K562 (cell line): ENCODE measurements around the gene GATA2. TPM values are rescaled to one million over a fixed set of nuclear protein-coding genes. Genes with fewer than 3 reads are reported as not detected.

Source experiments
- ATAC-seq: fragments of 200-7000 bp; cut with Tn5 transposase; 3 replicates; pipeline ENCODE4 v1.9.1; 2020; ENCODE audit warnings: moderate library complexity
- BruUV-seq: library from RNA; stranded (reverse); fragments of 400-500 nt; replicated peaks from 2 replicates; lab custom pipeline; 2021; lab: Mats Ljungman, UMichigan
- CTCF ChIA-PET: fragments of 300-600 bp; formaldehyde crosslinking; extraction: SDS; loops from one replicate; lab custom pipeline; 2021; ENCODE audit warnings: low intra/inter-chr PET ratio; lab: Yijun Ruan, JAX
- POLR2A ChIA-PET: fragments of 300-600, 350-650 bp; sonication (Branson Sonifier 250); formaldehyde crosslinking; extraction: SDS; loops from one replicate; lab custom pipeline; 2021; ENCODE audit warnings: antibody characterized with exemption, inconsistent platforms; lab: Yijun Ruan, JAX
- DNase-seq, 4 experiments: peaks; one replicate each; pipeline versions ENCODE4 v3.0.0 to v3.0.0-alpha.2; 2011 to 2018; ENCODE audit warnings: low spot score in 3 of 4, mixed read lengths in 3 of 4; ENCODE audit errors: extremely low read depth in 1 of 4
- FAIRE-seq: peaks from 2 replicates; lab custom pipeline; 2011; peaks lifted over from hg19 to GRCh38; lab: Jason Lieb, UNC
- H2AFZ ChIP-seq: 2 replicates; pipeline ENCODE4 v1.6.0; 2011; ENCODE audit warnings: low read depth, low read length, control low read depth, inconsistent platforms
- H3K27ac ChIP-seq: fragments of 200-600 bp; 3 replicates; pipeline ENCODE4 v1.8.0; 2011; ENCODE audit warnings: low read depth, mild to moderate bottlenecking, control low read depth, inconsistent platforms, low read length, moderate library complexity, mixed read lengths; ENCODE audit errors: extremely low read depth
- H3K27me3 ChIP-seq, 2 experiments: fragments of 300-600 bp in 1 of 2; 2 replicates in 1 of 2; 3 replicates in 1 of 2; pipeline versions ENCODE4 v1.6.0 to v1.8.0; 2011; ENCODE audit warnings: inconsistent platforms in 2 of 2, low read length in 2 of 2, mild to moderate bottlenecking in 1 of 2, mixed read lengths in 1 of 2, moderate library complexity in 1 of 2; ENCODE audit not compliant: control insufficient read depth in 2 of 2, insufficient read depth in 2 of 2
- H3K36me3 ChIP-seq: fragments of 300-600 bp; 3 replicates; pipeline ENCODE4 v1.8.0; 2011; ENCODE audit warnings: mild to moderate bottlenecking, low read length, inconsistent platforms; ENCODE audit not compliant: control insufficient read depth, insufficient read depth
- H3K4me1 ChIP-seq, 2 experiments: fragments of 200-600 bp in 1 of 2; replicated peaks in 1 of 2; 2 replicates in 1 of 2; 3 replicates in 1 of 2; pipeline versions ENCODE4 v1.5.1 to v1.8.0; 2011; ENCODE audit warnings: inconsistent platforms in 2 of 2, low read length in 2 of 2, mild to moderate bottlenecking in 1 of 2, mixed read lengths in 1 of 2, moderate library complexity in 1 of 2; ENCODE audit not compliant: control insufficient read depth in 2 of 2, insufficient read depth in 2 of 2
- H3K4me2 ChIP-seq: 2 replicates; pipeline ENCODE4 v1.6.1; 2011; ENCODE audit warnings: low read length, control low read depth, inconsistent platforms, mixed read lengths; ENCODE audit not compliant: insufficient read depth
- H3K4me3 ChIP-seq: fragments of 200-600 bp; sonication (generic), shearing (Covaris generic); 2 replicates; pipeline ENCODE4 v1.5.1; 2016; ENCODE audit warnings: control low read depth, inconsistent platforms
- H3K79me2 ChIP-seq: fragments of 200-600 bp; 3 replicates; pipeline ENCODE4 v1.8.0; 2011; ENCODE audit warnings: low read length, inconsistent platforms; ENCODE audit not compliant: control insufficient read depth, insufficient read depth
- H3K9ac ChIP-seq, 2 experiments: 2 replicates each; pipeline versions ENCODE4 v1.6.0 to v1.6.1; 2011; ENCODE audit warnings: low read depth in 2 of 2, low read length in 2 of 2, control low read depth in 1 of 2, inconsistent platforms in 1 of 2, mild to moderate bottlenecking in 1 of 2, mixed read lengths in 1 of 2; ENCODE audit not compliant: insufficient read depth in 1 of 2
- H3K9me1 ChIP-seq: one replicate; pipeline ENCODE4 v1.6.0; 2011; ENCODE audit warnings: inconsistent platforms, mild to moderate bottlenecking, low read length, moderate library complexity; ENCODE audit not compliant: control insufficient read depth, insufficient read depth
- H3K9me3 ChIP-seq: replicated peaks from 2 replicates; pipeline ENCODE4 v1.5.1; 2011; ENCODE audit warnings: low read depth, low read length, inconsistent platforms; ENCODE audit not compliant: control insufficient read depth, insufficient read depth
- H4K20me1 ChIP-seq: replicated peaks from 2 replicates; pipeline ENCODE4 v1.6.1; 2011; ENCODE audit warnings: low read length, inconsistent platforms, mixed read lengths; ENCODE audit not compliant: control insufficient read depth, insufficient read depth
- ARID2 ChIP-seq: fragments of 450-650 bp; IDR thresholded peaks from 2 replicates; pipeline ENCODE4 v1.6.1; 2017; ENCODE audit warnings: antibody characterized with exemption, mild to moderate bottlenecking
- ARNT ChIP-seq, 2 experiments: fragments of 450-650 bp; IDR thresholded peaks; 2 replicates each; pipeline ENCODE4 v1.6.1; 2016; ENCODE audit warnings: mild to moderate bottlenecking in 1 of 2
- CBFA2T2 ChIP-seq: fragments of 450-650 bp; conservative IDR thresholded peaks from 2 replicates; pipeline ENCODE4 v1.6.1; 2017; ENCODE audit warnings: mild to moderate bottlenecking
- CBFB ChIP-seq: sonication (generic); formaldehyde crosslinking; IDR thresholded peaks from 2 replicates; pipeline ENCODE4 v1.4.0; 2020; ENCODE audit warnings: mild to moderate bottlenecking, missing genetic modification reagents
- DIDO1 ChIP-seq: fragments of 450-650 bp; IDR thresholded peaks from 2 replicates; pipeline ENCODE4 v1.6.1; 2016; ENCODE audit warnings: low read depth, missing biosample characterization, missing genetic modification characterization
- DMBX1 ChIP-seq: fragments of 250-450 bp; sonication (Bioruptor Pico); IDR thresholded peaks from 2 replicates; pipeline ENCODE4 v1.8.0; 2022; ENCODE audit warnings: inconsistent platforms, mild to moderate bottlenecking, moderate library complexity, borderline replicate concordance
- ILF3 ChIP-seq: fragments of 450-650 bp; IDR thresholded peaks from 2 replicates; pipeline ENCODE4 v1.6.1; 2018; ENCODE audit warnings: antibody characterized with exemption, mild to moderate bottlenecking, moderate library complexity, borderline replicate concordance
- MAFF ChIP-seq: IDR thresholded peaks from 2 replicates; pipeline ENCODE4 v1.6.1; 2012; ENCODE audit warnings: low read length, improper control_type of control experiment
- NRF1 ChIP-seq, 2 experiments: fragments of 450-650 bp; IDR thresholded peaks in 1 of 2; conservative IDR thresholded peaks in 1 of 2; 2 replicates each; pipeline ENCODE4 v1.6.1; 2014; ENCODE audit warnings: mild to moderate bottlenecking in 2 of 2
- PHB ChIP-seq: fragments of 250-450 bp; sonication (Bioruptor Pico); IDR thresholded peaks from 2 replicates; pipeline ENCODE4 v1.5.0; 2021
- POLR2A ChIP-seq: fragments of 450-650 bp; conservative IDR thresholded peaks from 2 replicates; pipeline ENCODE4 v1.6.1; 2016
- POLR2AphosphoS5 ChIP-seq: IDR thresholded peaks from 2 replicates; pipeline ENCODE4 v1.6.1; 2011; ENCODE audit warnings: mild to moderate bottlenecking, low read depth, low read length, moderate library complexity; ENCODE audit not compliant: control insufficient read depth, insufficient read depth
- POLR2G ChIP-seq: fragments of 200-400 bp; formaldehyde crosslinking; IDR thresholded peaks from 2 replicates; pipeline ENCODE4 v1.6.1; 2017; ENCODE audit warnings: low read depth, mild to moderate bottlenecking, antibody characterized with exemption, low read length, moderate library complexity
- RBFOX2 ChIP-seq: fragments of 200-400 bp; formaldehyde crosslinking; IDR thresholded peaks from 2 replicates; pipeline ENCODE4 v1.6.1; 2017; ENCODE audit warnings: low read depth, mild to moderate bottlenecking, low read length, moderate library complexity
- RHOXF2B ChIP-seq: fragments of 250-450 bp; sonication (Bioruptor Pico); conservative IDR thresholded peaks from 2 replicates; pipeline ENCODE4 v1.5.1; 2021
- SRF ChIP-seq, 2 experiments: fragments of 250-450, 450-650 bp in 1 of 2; sonication (Bioruptor Pico) in 1 of 2; sonication (generic) in 1 of 2; formaldehyde crosslinking; IDR thresholded peaks; 2 replicates each; pipeline versions ENCODE4 v1.5.0 to v1.5.1; 2020 to 2022; ENCODE audit warnings: mild to moderate bottlenecking in 1 of 2, missing genetic modification reagents in 1 of 2
- TCF15 ChIP-seq: fragments of 250-450 bp; sonication (Bioruptor Pico); IDR thresholded peaks from 2 replicates; pipeline ENCODE4 v1.8.0; 2022; ENCODE audit warnings: moderate library complexity, mild to moderate bottlenecking, inconsistent platforms
- TEAD4 ChIP-seq, 2 experiments: sonication (generic) in 1 of 2; formaldehyde crosslinking in 1 of 2; IDR thresholded peaks; 2 replicates each; pipeline versions ENCODE4 v1.6.1 to v1.8.0; 2012 to 2022; ENCODE audit warnings: borderline replicate concordance in 1 of 2, inconsistent platforms in 1 of 2, low read length in 1 of 2, mild to moderate bottlenecking in 1 of 2, missing genetic modification reagents in 1 of 2
- TRIM28 ChIP-seq: fragments of 450-650 bp; IDR thresholded peaks from 2 replicates; pipeline ENCODE4 v1.6.1; 2017
- ZFP1 ChIP-seq: fragments of 450-650 bp; formaldehyde crosslinking; IDR thresholded peaks from 2 replicates; pipeline ENCODE4 v1.4.0; 2020; ENCODE audit warnings: mild to moderate bottlenecking, mixed read lengths
- ZNF24 ChIP-seq: fragments of 450-650 bp; IDR thresholded peaks from 2 replicates; pipeline ENCODE4 v1.6.1; 2016
- WGBS: fragments of 100-300 bp; shearing (Covaris generic); methylation state at CpG from one replicate; pipeline ENCODE4 v1.1.6; 2016; ENCODE audit warnings: low coverage, mixed read lengths; ENCODE audit not compliant: insufficient coverage; ENCODE audit errors: missing lambda C conversion rate; 5-methylcytosine and 5-hydroxymethylcytosine counted together
- in situ Hi-C: fragments of 300-500 bp; cut with MboI; formaldehyde crosslinking; loops from 4 replicates; pipeline ENCODE4 v1.15.0; 2018; ENCODE audit warnings: inconsistent platforms, mixed read lengths
- intact Hi-C: fragments of 100-400 bp; cut with micrococcal nuclease; formaldehyde crosslinking; loops from 2 replicates; pipeline ENCODE4 v1.14.2; 2022
- polyA plus RNA-seq, 8 experiments: library from polyadenylated mRNA; depleted of rRNA in 4 of 8; stranded (reverse) in 5 of 8; unstranded in 3 of 8; fragments of >200 nt; fragmentation: Nextera tagmentation in 2 of 8; fragmentation: Illumina TruSeq in 1 of 8; extraction: Ambion mirVana in 2 of 8; extraction: Trizol in 1 of 8; gene quantifications; 2 replicates each; pipeline versions ENCODE4 v1.2.1 to v1.2.3, GENCODE V29; 2011 to 2014; ENCODE audit warnings: inconsistent platforms in 1 of 8, missing spikeins in 1 of 8
- total RNA-seq, 7 experiments: library from RNA; depleted of rRNA in 6 of 7; stranded (reverse); fragments of >200 nt in 6 of 7; fragmentation: Illumina TruSeq in 2 of 7; extraction: Trizol in 2 of 7; gene quantifications; 2 replicates each; pipeline versions ENCODE4 v1.2.1 to v1.2.3, GENCODE V29; 2011 to 2021; ENCODE audit warnings: low replicate concordance in 1 of 7

The GATA2 gene
- total and polyA plus RNA-seq, 9 of the 15 experiments (the other 6 are each of a cell fraction or from before 2014, with no cell fraction given): 8.5 to 218 (median 50.8) TPM

GRCh38 chr3:128480717-128481437 lies 12.1 kb downstream of the GATA2 start (continued):
- no peak for TF ChIP-seq CBFB (CRISPR knock-in tag)
- TF ChIP-seq TRIM28: no peak
- peak; percentile 29 for TF ChIP-seq POLR2A
- TF ChIP-seq ARNT (IDR thresholded peaks at IDR 0.05): no peak
- no peak for TF ChIP-seq PHB
- TF ChIP-seq DIDO1 (tag): no peak
- no peak for TF ChIP-seq SRF (CRISPR knock-in tag; IDR thresholded peaks at IDR 0.05)
- TF ChIP-seq POLR2G: peak; percentile 72
- TF ChIP-seq RHOXF2B: no peak
- no peak for TF ChIP-seq MAFF
- TF ChIP-seq POLR2AphosphoS5: no peak
- no peak for TF ChIP-seq ZFP1 (CRISPR knock-in tag)

GRCh38 chr3:128480278-128480677 lies 12.7 kb downstream of the GATA2 start:
- intact Hi-C loops: no loop called here
- Histone ChIP-seq H4K20me1 (peaks cover 18% of the 10 kb centered on the region), H3K36me3 (peaks cover 69% of the 10 kb centered on the region), H3K79me2 (peaks cover 52% of the 10 kb centered on the region), H3K9me1 (no peaks in the 10 kb centered on the region), H3K27ac (peak overlapping the region; percentile 37; the same call in 2 of the 3 replicates), H3K4me1 (peaks cover 17 to 38% of the 10 kb centered on the region in 2 experiments; a peak in 3 of 5 replicates), H3K9me3 (no peaks in the 10 kb centered on the region), H3K4me2 (no peak overlapping the region), H2AFZ (no peak overlapping the region), H3K27me3 (no peaks in the 10 kb centered on the region), H3K4me3 (no peak overlapping the region), H3K9ac (peak overlapping the region in 1 of 2 experiments; percentile 80; a peak in 2 of 4 replicates)
- no peak for FAIRE-seq
- in situ Hi-C loops: no loop called here
- ChIA-PET POLR2A (interaction anchor here (0.6 to 2.6 kb wide), 5 partner anchors 9 to 77 kb away, joined by 3 to 20 read pairs (median 3); no protein-coding TSS in a partner anchor), CTCF (no interaction called here)
- BruUV-seq: no TSS peak
- no peak for DNase-seq
- 73% methylated on average over 11 of the region's 11 CpGs for WGBS
- no peak for ATAC-seq
- TF ChIP-seq RBFOX2: peak; percentile 80
- no peak for TF ChIP-seq ILF3
- TF ChIP-seq ZNF24: no peak
- no peak for TF ChIP-seq CBFA2T2
- TF ChIP-seq TCF15 (CRISPR knock-in tag): no peak
- TF ChIP-seq TEAD4 (IDR thresholded peaks at IDR 0.05; ENCODE audit: low read length): 0 out of 2 replicates have a peak, but pooled peaks have one; percentile 2
- TF ChIP-seq TEAD4 (CRISPR knock-in tag; IDR thresholded peaks at IDR 0.05; ENCODE audit: borderline replicate concordance): no peak
- peak; percentile 63; the same call in 1 of the 2 replicates for TF ChIP-seq POLR2G
- TF ChIP-seq ARID2: no peak
- no peak for TF ChIP-seq DMBX1 (CRISPR knock-in tag)
- no peak for TF ChIP-seq NRF1 (conservative IDR thresholded peaks at IDR 0.05 in 1 of 2, IDR thresholded peaks at IDR 0.05 in 1 of 2)
